Effector memory CD4-positive, alpha-beta T cell (primary cell): ENCODE results near the gene DKC1.

Source experiments
- DNase-seq, 3 donors: peaks; one replicate each; pipeline ENCODE4 v3.0.0-alpha.2; 2020
- H3K27ac ChIP-seq: 2 replicates; pipeline ENCODE4 v1.7.0; 2013; ENCODE audit warnings: mild to moderate bottlenecking, low read length, moderate library complexity; ENCODE audit not compliant: insufficient read depth, poor library complexity, severe bottlenecking
- H3K27me3 ChIP-seq: replicated peaks from 2 replicates; pipeline ENCODE4 v1.7.0; 2013; ENCODE audit warnings: mild to moderate bottlenecking, low read length; ENCODE audit not compliant: insufficient read depth, control insufficient read depth, poor library complexity, severe bottlenecking
- H3K36me3 ChIP-seq: 2 replicates; pipeline ENCODE4 v1.7.0; 2013; ENCODE audit warnings: mild to moderate bottlenecking, low read length, moderate library complexity; ENCODE audit not compliant: control insufficient read depth, insufficient read depth
- H3K4me1 ChIP-seq: 2 replicates; pipeline ENCODE4 v1.7.0; 2013; ENCODE audit warnings: low read length, mild to moderate bottlenecking; ENCODE audit not compliant: control insufficient read depth, insufficient read depth, poor library complexity, severe bottlenecking
- H3K4me3 ChIP-seq: 2 replicates; pipeline ENCODE4 v1.7.0; 2013; ENCODE audit warnings: low read length, low read depth, mild to moderate bottlenecking; ENCODE audit not compliant: insufficient read depth, poor library complexity, severe bottlenecking
- H3K9me3 ChIP-seq: 2 replicates; pipeline ENCODE4 v1.7.0; 2013; ENCODE audit warnings: mild to moderate bottlenecking, low read length, moderate library complexity; ENCODE audit not compliant: control insufficient read depth

The DKC1 gene

GRCh38 chrX:154751669-154752271 lies 10.9 kb upstream of the DKC1 start:
- Histone ChIP-seq H3K36me3 (no peaks in the 10 kb centered on the region), H3K27me3 (no peaks in the 10 kb centered on the region), H3K4me3 (no peak overlapping the region), H3K27ac (no peak overlapping the region), H3K4me1 (peaks cover 11% of the 10 kb centered on the region), H3K9me3 (no peaks in the 10 kb centered on the region)
- no peak for DNase-seq

- H3K27ac ChIP-seq: no peak overlapping the region
- H3K4me3 ChIP-seq: no peak overlapping the region
- H3K27me3 ChIP-seq: no peaks in the 10 kb centered on the region
- peaks cover 7% of the 10 kb centered on the region for H3K4me1 ChIP-seq
- no peaks in the 10 kb centered on the region for H3K9me3 ChIP-seq
- no peaks in the 10 kb centered on the region for H3K36me3 ChIP-seq
- no peak for DNase-seq
Measured at GRCh38 chrX:154758696-154759095, 4.0 kb upstream of the DKC1 start.

- peak in 1 of 3 donors; percentile 10 for DNase-seq
- no peaks in the 10 kb centered on the region for H3K27me3 ChIP-seq
- H3K27ac ChIP-seq: peak overlapping the region; percentile 67
Measured at GRCh38 chrX:154761977-154762536, 607 bp upstream of the DKC1 start.

GRCh38 chrX:154774622-154775021 lies 12.0 kb downstream of the DKC1 start:
- DNase-seq: no peak
- peaks cover 35% of the 10 kb centered on the region for H3K36me3 ChIP-seq

More at GRCh38 chrX:154761977-154762536, 607 bp upstream of the DKC1 start:
- no peaks in the 10 kb centered on the region for H3K9me3 ChIP-seq
- H3K4me3 ChIP-seq: peak overlapping the region; percentile 58
- H3K4me1 ChIP-seq: peaks cover 12% of the 10 kb centered on the region
- peaks cover 14% of the 10 kb centered on the region for H3K36me3 ChIP-seq

GRCh38 chrX:154775419-154776349 lies 13.0 kb downstream of the DKC1 start:
- Histone ChIP-seq H3K27ac (no peak overlapping the region), H3K27me3 (no peaks in the 10 kb centered on the region), H3K4me3 (no peak overlapping the region), H3K4me1 (no peaks in the 10 kb centered on the region), H3K9me3 (no peaks in the 10 kb centered on the region), H3K36me3 (peaks cover 28% of the 10 kb centered on the region)
- no peak for DNase-seq

More at GRCh38 chrX:154774622-154775021, 12.0 kb downstream of the DKC1 start:
- no peak overlapping the region for H3K27ac ChIP-seq
- H3K4me1 ChIP-seq: no peaks in the 10 kb centered on the region
- H3K9me3 ChIP-seq: no peaks in the 10 kb centered on the region
- H3K4me3 ChIP-seq: no peak overlapping the region
- no peaks in the 10 kb centered on the region for H3K27me3 ChIP-seq

- H3K4me3 ChIP-seq: no peak overlapping the region
- peaks cover 28% of the 10 kb centered on the region for H3K36me3 ChIP-seq
- H3K9me3 ChIP-seq: no peaks in the 10 kb centered on the region
- no peaks in the 10 kb centered on the region for H3K4me1 ChIP-seq
- no peak overlapping the region for H3K27ac ChIP-seq
- H3K27me3 ChIP-seq: no peaks in the 10 kb centered on the region
- no peak for DNase-seq
Measured at GRCh38 chrX:154776753-154777152, 14.1 kb downstream of the DKC1 start.

- no peak for DNase-seq
- no peaks in the 10 kb centered on the region for H3K9me3 ChIP-seq
- no peaks in the 10 kb centered on the region for H3K4me1 ChIP-seq
- H3K4me3 ChIP-seq: no peak overlapping the region
- H3K27ac ChIP-seq: no peak overlapping the region
- H3K27me3 ChIP-seq: no peaks in the 10 kb centered on the region
- H3K36me3 ChIP-seq: peaks cover 24% of the 10 kb centered on the region
Measured at GRCh38 chrX:154779261-154779660, 16.6 kb downstream of the DKC1 start.

- H3K27me3 ChIP-seq: no peaks in the 10 kb centered on the region
- peaks cover 9% of the 10 kb centered on the region for H3K36me3 ChIP-seq
- H3K4me3 ChIP-seq: no peak overlapping the region
- no peaks in the 10 kb centered on the region for H3K4me1 ChIP-seq
- no peak for DNase-seq
- H3K9me3 ChIP-seq: no peaks in the 10 kb centered on the region
- H3K27ac ChIP-seq: no peak overlapping the region
Measured at GRCh38 chrX:154780968-154781367, 18.3 kb downstream of the DKC1 start.

GRCh38 chrX:154784149-154784995 lies 21.7 kb downstream of the DKC1 start:
- Histone ChIP-seq H3K27me3 (no peaks in the 10 kb centered on the region), H3K4me1 (no peaks in the 10 kb centered on the region), H3K27ac (no peak overlapping the region), H3K9me3 (no peaks in the 10 kb centered on the region), H3K4me3 (peak overlapping the region; percentile 25), H3K36me3 (no peaks in the 10 kb centered on the region)
- DNase-seq: no peak
